Ovary (tissue), 3 donors: ENCODE data around the gene DCLK3.

Source experiments
- CTCF ChIP-seq, 3 donors: fragments of 450-650 bp in 2 of 3; fragments of 200-600 bp in 1 of 3; IDR thresholded peaks; one replicate each; pipeline versions ENCODE4 v1.5.1 to v1.8.0; 2016 to 2022; ENCODE audit warnings: antibody characterized with exemption in 3 of 3, mild to moderate bottlenecking in 1 of 3
- POLR2A ChIP-seq: fragments of 450-650 bp; IDR thresholded peaks from one replicate; pipeline ENCODE4 v1.6.1; 2017; ENCODE audit warnings: antibody characterized with exemption, mild to moderate bottlenecking, moderate library complexity
- donor health status: DM: no; HTN: no; CAD: no.

- no peak for TF ChIP-seq CTCF (IDR thresholded peaks at IDR 0.05)
- TF ChIP-seq POLR2A = no peak
Measured at GRCh38 chr3:36800533-36801116, 36.3 kb upstream of the DCLK3 start.
